ENCODE results near the gene UBE2H.

UBE2H gene

DNA sequence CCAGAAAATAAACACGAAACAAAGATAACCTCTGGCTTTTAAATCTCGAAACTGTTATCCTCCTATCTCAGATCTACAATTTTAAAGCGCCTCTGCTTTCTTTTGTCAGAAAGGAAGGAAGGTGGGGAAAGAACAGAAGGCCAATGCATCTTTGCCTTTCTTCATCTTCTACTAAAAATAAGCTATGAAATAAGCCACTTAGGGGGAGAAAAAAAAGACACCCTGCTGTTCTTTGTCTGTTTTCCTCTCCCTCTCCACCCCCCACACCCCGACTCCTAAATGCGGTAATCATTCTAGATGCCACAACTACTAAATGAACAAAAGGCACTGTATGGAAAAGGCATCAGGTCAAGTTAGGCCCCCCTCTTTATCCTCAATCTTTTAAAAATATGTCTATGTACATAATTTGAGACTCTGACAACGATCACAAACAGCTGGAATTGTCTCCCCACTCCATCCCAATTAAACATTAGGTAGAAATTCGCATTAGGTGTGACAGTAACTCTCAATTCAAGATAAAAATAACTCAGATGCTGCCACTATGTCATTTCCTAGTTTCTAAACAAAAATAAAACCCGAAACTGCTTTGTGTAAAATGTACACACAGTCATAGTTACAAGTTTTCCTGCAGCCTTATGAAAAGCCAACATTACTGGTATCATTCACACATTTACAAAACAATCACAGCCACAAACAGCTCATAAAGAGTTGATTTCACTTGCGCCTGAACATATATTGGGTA, 2.4 kb downstream of the UBE2H start:
- no peak for DNase-seq (ENCODE audit: extremely low read depth, low read depth)
- TF ChIP-seq, protein P1, sequence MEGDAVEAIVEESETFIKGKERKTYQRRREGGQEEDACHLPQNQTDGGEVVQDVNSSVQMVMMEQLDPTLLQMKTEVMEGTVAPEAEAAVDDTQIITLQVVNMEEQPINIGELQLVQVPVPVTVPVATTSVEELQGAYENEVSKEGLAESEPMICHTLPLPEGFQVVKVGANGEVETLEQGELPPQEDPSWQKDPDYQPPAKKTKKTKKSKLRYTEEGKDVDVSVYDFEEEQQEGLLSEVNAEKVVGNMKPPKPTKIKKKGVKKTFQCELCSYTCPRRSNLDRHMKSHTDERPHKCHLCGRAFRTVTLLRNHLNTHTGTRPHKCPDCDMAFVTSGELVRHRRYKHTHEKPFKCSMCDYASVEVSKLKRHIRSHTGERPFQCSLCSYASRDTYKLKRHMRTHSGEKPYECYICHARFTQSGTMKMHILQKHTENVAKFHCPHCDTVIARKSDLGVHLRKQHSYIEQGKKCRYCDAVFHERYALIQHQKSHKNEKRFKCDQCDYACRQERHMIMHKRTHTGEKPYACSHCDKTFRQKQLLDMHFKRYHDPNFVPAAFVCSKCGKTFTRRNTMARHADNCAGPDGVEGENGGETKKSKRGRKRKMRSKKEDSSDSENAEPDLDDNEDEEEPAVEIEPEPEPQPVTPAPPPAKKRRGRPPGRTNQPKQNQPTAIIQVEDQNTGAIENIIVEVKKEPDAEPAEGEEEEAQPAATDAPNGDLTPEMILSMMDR (IDR thresholded peaks at IDR 0.05; ENCODE audit: low read depth, low read length, missing control alignments), result no peak
- peak overlapping the region; percentile 80 for H3K4me3 ChIP-seq (replicated peaks; ENCODE audit: low read depth, low read length)

DNA sequence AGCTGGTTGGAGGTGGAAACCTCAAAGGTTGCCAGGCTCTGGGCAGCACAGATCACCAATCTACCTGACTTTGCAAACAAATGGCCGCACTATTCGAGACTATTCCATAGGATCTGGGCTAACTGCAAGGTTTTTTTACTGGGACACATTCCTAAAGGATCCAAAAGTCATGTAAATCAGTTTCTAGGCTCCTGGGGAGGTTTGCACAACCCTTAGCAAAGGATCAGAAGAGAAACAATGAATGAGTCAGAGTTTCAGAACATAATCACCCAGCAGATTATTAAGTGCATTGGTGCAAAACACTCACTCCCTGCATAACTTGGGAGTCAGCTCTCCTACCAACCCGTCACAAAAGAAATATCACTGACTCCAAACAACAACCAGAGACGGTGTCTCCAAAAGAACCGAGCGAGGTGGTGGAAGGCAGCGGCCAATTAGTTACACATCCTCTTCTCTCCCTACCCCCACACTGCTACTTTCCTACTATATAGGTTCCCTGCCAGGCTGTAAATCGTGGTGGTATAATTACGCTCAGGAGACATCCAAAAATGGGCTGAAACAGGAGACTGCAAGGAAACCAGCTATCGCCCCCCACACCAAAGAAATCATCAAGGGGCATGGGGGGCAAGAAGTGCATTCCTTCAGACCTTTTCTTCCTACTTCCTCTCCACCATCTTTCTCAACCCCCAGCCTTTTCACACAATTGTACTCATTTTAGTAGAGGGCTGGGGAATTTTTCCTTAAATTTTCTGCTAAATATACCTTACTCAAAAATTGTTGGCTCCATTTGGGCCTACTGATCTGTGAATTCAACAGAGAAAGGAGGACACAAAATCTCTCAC, 3.2 kb downstream of the UBE2H start:
- TF ChIP-seq, protein P1 (IDR thresholded peaks at IDR 0.05; ENCODE audit: low read depth, low read length, missing control alignments), result no peak
- peak; percentile 50 for DNase-seq (ENCODE audit: extremely low read depth, low read depth)

GRCh38 chr7:129948877-129949291, 3.9 kb downstream of the UBE2H start:
- DNase-seq (ENCODE audit: extremely low read depth, low read depth), result peak; percentile 94
- H3K4me3 ChIP-seq (replicated peaks; ENCODE audit: low read depth, low read length), result peak overlapping the region; percentile 80
- TF ChIP-seq, protein P1 (IDR thresholded peaks at IDR 0.05; ENCODE audit: low read depth, low read length, missing control alignments), result no peak

More for the DNA sequence above, 3.2 kb downstream of the UBE2H start:
- peak overlapping the region; percentile 80 for H3K4me3 ChIP-seq (replicated peaks; ENCODE audit: low read depth, low read length)

DNA sequence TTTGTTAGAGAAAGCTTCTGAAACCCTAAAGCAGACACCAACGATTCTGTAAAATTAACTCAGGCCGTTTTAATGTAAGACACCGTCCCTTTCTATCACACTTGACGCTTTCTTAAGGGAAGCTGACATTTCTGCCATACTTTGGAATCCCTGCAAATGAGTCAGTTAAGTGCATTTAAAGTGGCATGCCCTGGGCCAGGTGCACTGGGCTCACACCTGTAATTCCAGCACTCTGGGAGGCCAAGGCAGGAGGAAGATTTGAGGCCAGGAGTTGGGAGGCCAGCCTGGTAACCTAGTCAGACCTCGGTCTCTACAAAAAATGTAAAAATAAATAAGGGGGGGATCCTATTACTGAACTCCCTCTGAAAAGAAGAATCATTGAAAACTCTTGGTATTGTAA, 4.4 kb downstream of the UBE2H start:
- no peak for DNase-seq (ENCODE audit: extremely low read depth, low read depth)
- peak overlapping the region; percentile 80; the same call in 1 of the 2 replicates for H3K4me3 ChIP-seq (replicated peaks; ENCODE audit: low read depth, low read length)
- TF ChIP-seq, protein P1 (IDR thresholded peaks at IDR 0.05; ENCODE audit: low read depth, low read length, missing control alignments), result no peak

DNA sequence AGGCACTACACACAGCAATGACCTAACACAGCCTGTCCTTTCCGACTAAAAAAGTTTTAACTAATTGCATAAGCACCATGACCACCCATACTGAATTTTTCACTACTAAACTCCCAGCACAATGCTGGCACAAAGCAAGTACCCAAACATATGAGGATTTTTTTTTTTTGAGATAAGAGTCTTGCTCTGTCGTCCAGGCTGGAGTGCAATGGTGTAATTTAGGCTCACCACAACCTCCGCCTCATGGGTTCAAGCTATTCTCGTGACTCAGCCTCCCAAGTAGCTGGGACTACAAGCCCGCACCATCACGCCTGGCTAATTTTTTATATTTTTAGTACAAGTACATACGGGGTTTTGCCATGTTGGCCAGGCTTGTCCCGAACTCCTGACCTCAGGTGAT, 5.1 kb downstream of the UBE2H start:
- TF ChIP-seq, protein P1 (IDR thresholded peaks at IDR 0.05; ENCODE audit: low read depth, low read length, missing control alignments), result no peak
- no peak for DNase-seq (ENCODE audit: extremely low read depth, low read depth)
- no peak overlapping the region for H3K4me3 ChIP-seq (replicated peaks; ENCODE audit: low read depth, low read length)

GRCh38 chr7:129947049-129947448, 5.7 kb downstream of the UBE2H start:
- H3K4me3 ChIP-seq (replicated peaks; ENCODE audit: low read depth, low read length), result no peak overlapping the region
- no peak for DNase-seq (ENCODE audit: extremely low read depth, low read depth)
- TF ChIP-seq, protein P1 (IDR thresholded peaks at IDR 0.05; ENCODE audit: low read depth, low read length, missing control alignments), result no peak

Measured in HFF-Myc (cell line).